OCI-LY7 (cell line): ENCODE measurements around the gene CACNA1D. TPM values are rescaled to one million over a fixed set of nuclear protein-coding genes. Genes with fewer than 3 reads are reported as not detected.

Source experiments
- BruUV-seq: library from RNA; stranded (reverse); fragments of 400-500 nt; replicated peaks from 2 replicates; lab custom pipeline; 2021; lab: Mats Ljungman, UMichigan
- CTCF ChIA-PET: fragments of 300-600 bp; sonication (Branson Sonifier 250); formaldehyde crosslinking; loops from one replicate; lab custom pipeline; 2022; ENCODE audit warnings: antibody characterized with exemption; ENCODE audit not compliant: unreplicated experiment; lab: Charles Lee
- POLR2A ChIA-PET: fragments of 300-600 bp; sonication (Branson Sonifier 250); formaldehyde crosslinking; loops from one replicate; lab custom pipeline; 2022; ENCODE audit warnings: antibody characterized with exemption; lab: Charles Lee
- DNase-seq: peaks from one replicate; pipeline ENCODE4 v3.0.0-alpha.2; 2015; ENCODE audit warnings: low spot score
- H2AFZ ChIP-seq: fragments of 200-600 bp; sonication (generic), shearing (Covaris generic); 2 replicates; pipeline ENCODE4 v1.6.1; 2014; ENCODE audit warnings: mild to moderate bottlenecking, antibody characterized with exemption, low read length, moderate library complexity
- H3K27ac ChIP-seq: fragments of 200-600 bp; sonication (generic); 2 replicates; pipeline ENCODE4 v1.5.1; 2014; ENCODE audit warnings: mixed run types, low read depth, mild to moderate bottlenecking, moderate library complexity, low read length, inconsistent platforms; ENCODE audit not compliant: poor library complexity, severe bottlenecking
- H3K36me3 ChIP-seq: fragments of 200-600 bp; sonication (generic); 2 replicates; pipeline ENCODE4 v1.6.1; 2014; ENCODE audit warnings: mild to moderate bottlenecking, antibody characterized with exemption, low read length, moderate library complexity, mixed read lengths; ENCODE audit not compliant: insufficient read depth
- H3K4me1 ChIP-seq: fragments of 200-600 bp; sonication (generic); 2 replicates; pipeline ENCODE4 v1.5.1; 2014; ENCODE audit warnings: mild to moderate bottlenecking, low read length; ENCODE audit not compliant: insufficient read depth, poor library complexity, severe bottlenecking
- H3K4me2 ChIP-seq: fragments of 200-600 bp; sonication (generic); 2 replicates; pipeline ENCODE4 v1.6.1; 2014; ENCODE audit warnings: mild to moderate bottlenecking, low read length
- H3K4me3 ChIP-seq: fragments of 200-600 bp; sonication (generic); 2 replicates; pipeline ENCODE4 v1.5.1; 2014; ENCODE audit warnings: mild to moderate bottlenecking, low read depth, low read length; ENCODE audit not compliant: poor library complexity, severe bottlenecking
- H3K79me2 ChIP-seq: fragments of 200-600 bp; sonication (generic); 2 replicates; pipeline ENCODE4 v1.6.1; 2016; ENCODE audit warnings: low read depth, mild to moderate bottlenecking, low read length, moderate library complexity, mixed read lengths; ENCODE audit not compliant: insufficient read depth
- H3K9me2 ChIP-seq: fragments of 200-600 bp; sonication (generic); 2 replicates; pipeline ENCODE4 v1.6.1; 2016; ENCODE audit warnings: mild to moderate bottlenecking, low read length, mixed read lengths; ENCODE audit not compliant: insufficient read depth
- H3K9me3 ChIP-seq: fragments of 200-600 bp; sonication (generic); 2 replicates; pipeline ENCODE4 v1.6.1; 2014; ENCODE audit warnings: mild to moderate bottlenecking, mixed run types, low read length, mixed read lengths
- H4K20me1 ChIP-seq: fragments of 200-600 bp; sonication (generic); 2 replicates; pipeline ENCODE4 v1.6.1; 2014; ENCODE audit warnings: mild to moderate bottlenecking, antibody characterized with exemption, low read length, moderate library complexity, mixed read lengths; ENCODE audit not compliant: insufficient read depth
- CTCF ChIP-seq: fragments of 200-600 bp; sonication (generic); conservative IDR thresholded peaks from 2 replicates; pipeline ENCODE4 v1.5.1; 2014; ENCODE audit warnings: mild to moderate bottlenecking, antibody characterized with exemption, low read length, moderate library complexity, mixed read lengths
- EZH2phosphoT487 ChIP-seq: fragments of 200-600 bp; sonication (generic); IDR thresholded peaks from 2 replicates; pipeline ENCODE4 v1.6.1; 2018; ENCODE audit warnings: low read depth, borderline replicate concordance, mild to moderate bottlenecking, mixed run types, antibody characterized with exemption, low read length, moderate library complexity, mixed read lengths
- intact Hi-C: fragments of 100-400 bp; cut with micrococcal nuclease; formaldehyde crosslinking; loops from one replicate; pipeline ENCODE4 v1.10.0; 2022; ENCODE audit not compliant: unreplicated experiment
- total RNA-seq, 2 experiments: library from RNA; depleted of rRNA in 1 of 2; stranded (reverse); fragments of >200 nt in 1 of 2; shearing (Covaris generic) in 1 of 2; gene quantifications; 2 replicates each; pipeline ENCODE4 v1.2.3, GENCODE V29; 2014 to 2022

Gene CACNA1D
- total RNA-seq, 2 experiments from 2014 or later = 0.42 TPM; not detected in 1

- Histone ChIP-seq H3K79me2 (no peaks in the 10 kb centered on the region), H3K9me3 (no peaks in the 10 kb centered on the region), H3K36me3 (no peaks in the 10 kb centered on the region), H3K4me1 (no peaks in the 10 kb centered on the region), H4K20me1 (no peaks in the 10 kb centered on the region), H3K27ac (no peak overlapping the region), H3K9me2 (no peaks in the 10 kb centered on the region), H3K4me2 (no peak overlapping the region), H3K4me3 (no peak overlapping the region), H2AFZ (no peak overlapping the region)
- ChIA-PET POLR2A (interaction anchor here (0.6 kb wide), 1 partner anchor 1481 kb away, joined by 4 read pairs; no protein-coding TSS in a partner anchor), CTCF (no interaction called here)
- TF ChIP-seq CTCF = no peak
- TF ChIP-seq EZH2phosphoT487 = no peak
- BruUV-seq = no TSS peak
- DNase-seq = no peak
- intact Hi-C loops = no loop called here
These were observed 30.2 kb downstream of the CACNA1D start for GRCh38 chr3:53524566-53524965.

GRCh38 chr3:53525765-53526703 is 31.6 kb downstream of the CACNA1D start:
- intact Hi-C loops = no loop called here
- H3K79me2 ChIP-seq = no peaks in the 10 kb centered on the region
- H3K36me3 ChIP-seq = no peaks in the 10 kb centered on the region
- H3K4me2 ChIP-seq = no peak overlapping the region
- H3K9me2 ChIP-seq = no peaks in the 10 kb centered on the region
- H3K9me3 ChIP-seq = no peaks in the 10 kb centered on the region
- no peak for TF ChIP-seq EZH2phosphoT487
- no peak for TF ChIP-seq CTCF
- DNase-seq = no peak
- no TSS peak for BruUV-seq
- no peak overlapping the region for H3K4me3 ChIP-seq
- no peaks in the 10 kb centered on the region for H4K20me1 ChIP-seq
- ChIA-PET POLR2A (interaction anchor here (0.6 kb wide), 2 partner anchors 139 to 560 kb away, joined by 3 to 5 read pairs; no protein-coding TSS in a partner anchor), CTCF (no interaction called here)
- no peak overlapping the region for H2AFZ ChIP-seq
- H3K4me1 ChIP-seq = no peaks in the 10 kb centered on the region
- no peak overlapping the region for H3K27ac ChIP-seq

- H4K20me1 ChIP-seq = no peaks in the 10 kb centered on the region
- no peaks in the 10 kb centered on the region for H3K9me2 ChIP-seq
- H3K4me3 ChIP-seq = no peak overlapping the region
- no peaks in the 10 kb centered on the region for H3K4me1 ChIP-seq
- intact Hi-C loops = no loop called here
- no peaks in the 10 kb centered on the region for H3K9me3 ChIP-seq
- DNase-seq = no peak
- TF ChIP-seq CTCF = no peak
- no peak for TF ChIP-seq EZH2phosphoT487
- H3K4me2 ChIP-seq = no peak overlapping the region
- no peak overlapping the region for H2AFZ ChIP-seq
- no peaks in the 10 kb centered on the region for H3K79me2 ChIP-seq
- ChIA-PET CTCF (no interaction called here), POLR2A (interaction anchor here (0.6 kb wide), 2 partner anchors 140 to 561 kb away, joined by 3 to 5 read pairs; no protein-coding TSS in a partner anchor)
- no TSS peak for BruUV-seq
- H3K36me3 ChIP-seq = no peaks in the 10 kb centered on the region
- H3K27ac ChIP-seq = no peak overlapping the region
These were observed 32.3 kb downstream of the CACNA1D start for GRCh38 chr3:53526704-53527055.
